GM23338 (cell line): ENCODE data around the gene PDIA6. TPM values are rescaled to one million over a fixed set of nuclear protein-coding genes. Genes with fewer than 3 reads are reported as not detected.

ENCODE experiments used
- ATAC-seq: fragments of 200-7000 bp; cut with Tn5 transposase; 3 replicates; pipeline ENCODE4 v1.9.1; 2020
- DNase-seq: peaks from one replicate; pipeline ENCODE4 v3.0.0-alpha.2; 2015; ENCODE audit warnings: low spot score
- H2AFZ ChIP-seq: fragments of 200-600 bp; sonication (generic); 2 replicates; pipeline ENCODE4 v1.8.0; 2016; ENCODE audit warnings: antibody characterized with exemption, mild to moderate bottlenecking, moderate library complexity
- H3F3A ChIP-seq: fragments of 200-600 bp; sonication (generic); replicated peaks from 2 replicates; pipeline ENCODE4 v1.8.0; 2017; ENCODE audit warnings: antibody characterized with exemption, mixed run types, low read depth
- H3K27ac ChIP-seq: fragments of 200-600 bp; sonication (generic); 2 replicates; pipeline ENCODE4 v1.6.1; 2016; ENCODE audit warnings: low read depth
- H3K27me3 ChIP-seq: fragments of 200-600 bp; sonication (generic); 2 replicates; pipeline ENCODE4 v1.8.0; 2016; ENCODE audit warnings: mild to moderate bottlenecking, mixed run types, moderate library complexity; ENCODE audit not compliant: insufficient read depth
- H3K36me3 ChIP-seq: fragments of 200-600 bp; sonication (generic); 2 replicates; pipeline ENCODE4 v1.8.0; 2016; ENCODE audit warnings: mild to moderate bottlenecking; ENCODE audit not compliant: insufficient read depth
- H3K4me1 ChIP-seq: fragments of 200-600 bp; sonication (generic); 2 replicates; pipeline ENCODE4 v1.8.0; 2016; ENCODE audit warnings: mild to moderate bottlenecking, moderate library complexity; ENCODE audit not compliant: insufficient read depth
- H3K4me2 ChIP-seq: fragments of 200-600 bp; sonication (generic); 2 replicates; pipeline ENCODE4 v1.7.1; 2017; ENCODE audit warnings: mixed run types
- H3K4me3 ChIP-seq: fragments of 200-600 bp; sonication (generic); 2 replicates; pipeline ENCODE4 v1.6.1; 2016; ENCODE audit warnings: mixed run types
- H3K79me2 ChIP-seq: fragments of 200-600 bp; sonication (generic); replicated peaks from 2 replicates; pipeline ENCODE4 v1.8.0; 2017; ENCODE audit warnings: mild to moderate bottlenecking; ENCODE audit not compliant: insufficient read depth
- H3K9me2 ChIP-seq: fragments of 200-600 bp; sonication (generic); 2 replicates; pipeline ENCODE4 v1.8.0; 2017; ENCODE audit not compliant: insufficient read depth
- H4K20me1 ChIP-seq: fragments of 200-600 bp; sonication (generic); replicated peaks from 2 replicates; pipeline ENCODE4 v1.8.0; 2017; ENCODE audit warnings: mild to moderate bottlenecking; ENCODE audit not compliant: insufficient read depth
- H3K27ac Mint-ChIP-seq: 2 replicates; pipeline ENCODE4 v1.8.0; 2020; ENCODE audit warnings: inconsistent platforms, mild to moderate bottlenecking, moderate library complexity, mixed read lengths
- H3K27me3 Mint-ChIP-seq: 3 replicates; pipeline ENCODE4 v1.8.0; 2022; ENCODE audit warnings: low read depth, mild to moderate bottlenecking, moderate library complexity, mixed read lengths, inconsistent platforms; ENCODE audit not compliant: insufficient read depth, poor library complexity
- H3K36me3 Mint-ChIP-seq: 3 replicates; pipeline ENCODE4 v1.8.0; 2021; ENCODE audit warnings: low read depth, mild to moderate bottlenecking, inconsistent platforms, moderate library complexity, mixed read lengths
- H3K4me1 Mint-ChIP-seq: 3 replicates; pipeline ENCODE4 v1.8.0; 2020; ENCODE audit warnings: mild to moderate bottlenecking, inconsistent platforms, mixed read lengths
- H3K4me3 Mint-ChIP-seq: 3 replicates; pipeline ENCODE4 v1.8.0; 2021; ENCODE audit warnings: moderate library complexity, mild to moderate bottlenecking, inconsistent platforms, mixed read lengths
- H3K9me3 Mint-ChIP-seq: 3 replicates; pipeline ENCODE4 v1.8.0; 2020; ENCODE audit warnings: moderate library complexity, mild to moderate bottlenecking, inconsistent platforms, mixed read lengths
- CREB1 ChIP-seq: fragments of 250-450 bp; sonication (Bioruptor Pico); IDR thresholded peaks from 2 replicates; pipeline ENCODE4 v1.5.0; 2020; ENCODE audit warnings: low read depth, mild to moderate bottlenecking, moderate library complexity
- EZH2phosphoT487 ChIP-seq: fragments of 200-600 bp; sonication (generic); IDR thresholded peaks from one replicate; pipeline ENCODE4 v1.8.1; 2018; ENCODE audit warnings: antibody characterized with exemption; ENCODE audit not compliant: unreplicated experiment
- NANOG ChIP-seq: IDR thresholded peaks from 2 replicates; pipeline ENCODE4 v1.6.1; 2016; ENCODE audit warnings: antibody characterized with exemption, borderline replicate concordance
- ZNF331 ChIP-seq: fragments of 250-450 bp; sonication (Bioruptor Pico); IDR thresholded peaks from 2 replicates; pipeline ENCODE4 v1.5.0; 2020; ENCODE audit warnings: low read depth, mild to moderate bottlenecking, moderate library complexity
- polyA plus RNA-seq: library from polyadenylated mRNA; unstranded; fragments of >200 nt; fragmentation: Nextera tagmentation; extraction: Ambion mirVana; gene quantifications from 2 replicates; pipeline ENCODE4 v1.2.1, GENCODE V29; 2016
- total RNA-seq: library from RNA; depleted of rRNA; stranded (reverse); fragments of >200 nt; shearing (Covaris generic); gene quantifications from 2 replicates; pipeline ENCODE4 v1.2.3, GENCODE V29; 2014
- TF ChIP-seq, protein P1 (sequence below): IDR thresholded peaks from one replicate; pipeline ENCODE4 v1.6.1; 2018; ENCODE audit warnings: antibody characterized with exemption; ENCODE audit not compliant: unreplicated experiment
- TF ChIP-seq, protein P2 (sequence below): fragments of 250-450 bp; sonication (Bioruptor Pico); IDR thresholded peaks from 2 replicates; pipeline ENCODE4 v1.5.0; 2020; ENCODE audit warnings: mild to moderate bottlenecking, moderate library complexity

Gene PDIA6
- total and polyA plus RNA-seq, 2 experiments from 2014 or later = 331 to 382 TPM

DNA sequence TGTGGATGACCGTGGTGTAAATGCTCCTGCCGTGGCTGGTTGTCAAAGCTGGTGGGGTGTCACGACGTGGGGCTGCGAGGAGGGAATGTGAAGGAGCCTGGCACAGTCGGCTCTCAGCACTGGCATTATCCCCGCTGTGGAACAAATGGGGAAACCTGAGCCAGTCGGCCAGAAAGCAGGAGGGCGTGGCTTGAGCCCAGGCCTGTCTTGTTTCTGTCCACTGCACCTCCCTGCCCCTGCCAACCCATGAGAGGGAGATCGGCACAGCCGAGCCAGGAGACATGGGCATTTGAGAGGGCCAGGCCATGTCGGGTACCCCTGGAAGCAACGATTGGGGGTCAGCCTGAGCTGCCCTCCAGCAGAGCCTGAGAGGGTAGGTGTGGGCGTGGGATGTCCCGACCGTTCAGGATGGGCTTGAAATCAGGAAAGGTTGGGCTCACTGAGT is 44.5 kb downstream of the PDIA6 start (continued):
- TF ChIP-seq, protein P1, sequence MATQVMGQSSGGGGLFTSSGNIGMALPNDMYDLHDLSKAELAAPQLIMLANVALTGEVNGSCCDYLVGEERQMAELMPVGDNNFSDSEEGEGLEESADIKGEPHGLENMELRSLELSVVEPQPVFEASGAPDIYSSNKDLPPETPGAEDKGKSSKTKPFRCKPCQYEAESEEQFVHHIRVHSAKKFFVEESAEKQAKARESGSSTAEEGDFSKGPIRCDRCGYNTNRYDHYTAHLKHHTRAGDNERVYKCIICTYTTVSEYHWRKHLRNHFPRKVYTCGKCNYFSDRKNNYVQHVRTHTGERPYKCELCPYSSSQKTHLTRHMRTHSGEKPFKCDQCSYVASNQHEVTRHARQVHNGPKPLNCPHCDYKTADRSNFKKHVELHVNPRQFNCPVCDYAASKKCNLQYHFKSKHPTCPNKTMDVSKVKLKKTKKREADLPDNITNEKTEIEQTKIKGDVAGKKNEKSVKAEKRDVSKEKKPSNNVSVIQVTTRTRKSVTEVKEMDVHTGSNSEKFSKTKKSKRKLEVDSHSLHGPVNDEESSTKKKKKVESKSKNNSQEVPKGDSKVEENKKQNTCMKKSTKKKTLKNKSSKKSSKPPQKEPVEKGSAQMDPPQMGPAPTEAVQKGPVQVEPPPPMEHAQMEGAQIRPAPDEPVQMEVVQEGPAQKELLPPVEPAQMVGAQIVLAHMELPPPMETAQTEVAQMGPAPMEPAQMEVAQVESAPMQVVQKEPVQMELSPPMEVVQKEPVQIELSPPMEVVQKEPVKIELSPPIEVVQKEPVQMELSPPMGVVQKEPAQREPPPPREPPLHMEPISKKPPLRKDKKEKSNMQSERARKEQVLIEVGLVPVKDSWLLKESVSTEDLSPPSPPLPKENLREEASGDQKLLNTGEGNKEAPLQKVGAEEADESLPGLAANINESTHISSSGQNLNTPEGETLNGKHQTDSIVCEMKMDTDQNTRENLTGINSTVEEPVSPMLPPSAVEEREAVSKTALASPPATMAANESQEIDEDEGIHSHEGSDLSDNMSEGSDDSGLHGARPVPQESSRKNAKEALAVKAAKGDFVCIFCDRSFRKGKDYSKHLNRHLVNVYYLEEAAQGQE = no peak
- TF ChIP-seq CREB1 (CRISPR knock-in tag) (no peak), ZNF331 (CRISPR knock-in tag) (no peak), NANOG (no peak)
- TF ChIP-seq, protein P2, sequence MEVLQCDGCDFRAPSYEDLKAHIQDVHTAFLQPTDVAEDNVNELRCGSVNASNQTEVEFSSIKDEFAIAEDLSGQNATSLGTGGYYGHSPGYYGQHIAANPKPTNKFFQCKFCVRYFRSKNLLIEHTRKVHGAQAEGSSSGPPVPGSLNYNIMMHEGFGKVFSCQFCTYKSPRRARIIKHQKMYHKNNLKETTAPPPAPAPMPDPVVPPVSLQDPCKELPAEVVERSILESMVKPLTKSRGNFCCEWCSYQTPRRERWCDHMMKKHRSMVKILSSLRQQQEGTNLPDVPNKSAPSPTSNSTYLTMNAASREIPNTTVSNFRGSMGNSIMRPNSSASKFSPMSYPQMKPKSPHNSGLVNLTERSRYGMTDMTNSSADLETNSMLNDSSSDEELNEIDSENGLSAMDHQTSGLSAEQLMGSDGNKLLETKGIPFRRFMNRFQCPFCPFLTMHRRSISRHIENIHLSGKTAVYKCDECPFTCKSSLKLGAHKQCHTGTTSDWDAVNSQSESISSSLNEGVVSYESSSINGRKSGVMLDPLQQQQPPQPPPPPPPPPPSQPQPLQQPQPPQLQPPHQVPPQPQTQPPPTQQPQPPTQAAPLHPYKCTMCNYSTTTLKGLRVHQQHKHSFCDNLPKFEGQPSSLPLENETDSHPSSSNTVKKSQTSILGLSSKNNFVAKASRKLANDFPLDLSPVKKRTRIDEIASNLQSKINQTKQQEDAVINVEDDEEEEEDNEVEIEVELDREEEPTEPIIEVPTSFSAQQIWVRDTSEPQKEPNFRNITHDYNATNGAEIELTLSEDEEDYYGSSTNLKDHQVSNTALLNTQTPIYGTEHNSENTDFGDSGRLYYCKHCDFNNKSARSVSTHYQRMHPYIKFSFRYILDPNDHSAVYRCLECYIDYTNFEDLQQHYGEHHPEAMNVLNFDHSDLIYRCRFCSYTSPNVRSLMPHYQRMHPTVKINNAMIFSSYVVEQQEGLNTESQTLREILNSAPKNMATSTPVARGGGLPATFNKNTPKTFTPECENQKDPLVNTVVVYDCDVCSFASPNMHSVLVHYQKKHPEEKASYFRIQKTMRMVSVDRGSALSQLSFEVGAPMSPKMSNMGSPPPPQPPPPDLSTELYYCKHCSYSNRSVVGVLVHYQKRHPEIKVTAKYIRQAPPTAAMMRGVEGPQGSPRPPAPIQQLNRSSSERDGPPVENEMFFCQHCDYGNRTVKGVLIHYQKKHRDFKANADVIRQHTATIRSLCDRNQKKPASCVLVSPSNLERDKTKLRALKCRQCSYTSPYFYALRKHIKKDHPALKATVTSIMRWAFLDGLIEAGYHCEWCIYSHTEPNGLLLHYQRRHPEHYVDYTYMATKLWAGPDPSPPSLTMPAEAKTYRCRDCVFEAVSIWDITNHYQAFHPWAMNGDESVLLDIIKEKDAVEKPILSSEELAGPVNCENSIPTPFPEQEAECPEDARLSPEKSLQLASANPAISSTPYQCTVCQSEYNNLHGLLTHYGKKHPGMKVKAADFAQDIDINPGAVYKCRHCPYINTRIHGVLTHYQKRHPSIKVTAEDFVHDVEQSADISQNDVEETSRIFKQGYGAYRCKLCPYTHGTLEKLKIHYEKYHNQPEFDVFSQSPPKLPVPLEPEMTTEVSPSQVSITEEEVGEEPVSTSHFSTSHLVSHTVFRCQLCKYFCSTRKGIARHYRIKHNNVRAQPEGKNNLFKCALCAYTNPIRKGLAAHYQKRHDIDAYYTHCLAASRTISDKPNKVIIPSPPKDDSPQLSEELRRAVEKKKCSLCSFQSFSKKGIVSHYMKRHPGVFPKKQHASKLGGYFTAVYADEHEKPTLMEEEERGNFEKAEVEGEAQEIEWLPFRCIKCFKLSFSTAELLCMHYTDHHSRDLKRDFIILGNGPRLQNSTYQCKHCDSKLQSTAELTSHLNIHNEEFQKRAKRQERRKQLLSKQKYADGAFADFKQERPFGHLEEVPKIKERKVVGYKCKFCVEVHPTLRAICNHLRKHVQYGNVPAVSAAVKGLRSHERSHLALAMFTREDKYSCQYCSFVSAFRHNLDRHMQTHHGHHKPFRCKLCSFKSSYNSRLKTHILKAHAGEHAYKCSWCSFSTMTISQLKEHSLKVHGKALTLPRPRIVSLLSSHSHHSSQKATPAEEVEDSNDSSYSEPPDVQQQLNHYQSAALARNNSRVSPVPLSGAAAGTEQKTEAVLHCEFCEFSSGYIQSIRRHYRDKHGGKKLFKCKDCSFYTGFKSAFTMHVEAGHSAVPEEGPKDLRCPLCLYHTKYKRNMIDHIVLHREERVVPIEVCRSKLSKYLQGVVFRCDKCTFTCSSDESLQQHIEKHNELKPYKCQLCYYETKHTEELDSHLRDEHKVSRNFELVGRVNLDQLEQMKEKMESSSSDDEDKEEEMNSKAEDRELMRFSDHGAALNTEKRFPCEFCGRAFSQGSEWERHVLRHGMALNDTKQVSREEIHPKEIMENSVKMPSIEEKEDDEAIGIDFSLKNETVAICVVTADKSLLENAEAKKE (CRISPR knock-in tag) = no peak

DNA sequence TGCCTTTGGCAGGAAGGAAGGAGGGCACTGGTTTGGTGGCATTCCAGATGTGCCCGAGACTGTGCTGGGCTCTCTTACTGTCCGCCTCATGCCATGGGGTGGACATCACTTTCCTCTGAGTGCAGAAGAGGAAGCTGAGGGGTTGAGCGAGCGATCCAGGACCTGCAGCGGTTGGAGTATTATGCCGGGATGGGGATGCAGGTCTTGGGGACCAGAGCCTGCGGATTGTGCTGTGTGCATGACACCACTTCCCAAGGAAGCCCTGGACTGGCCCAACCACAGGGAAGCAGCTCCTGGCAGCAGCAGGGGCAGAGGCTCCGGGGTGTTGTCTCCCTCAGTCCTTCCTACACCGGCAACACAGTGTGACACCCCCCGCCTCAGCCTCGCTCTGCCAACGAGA is 46.7 kb downstream of the PDIA6 start:
- peaks cover 15% of the 10 kb centered on the region for H3K27me3 Mint-ChIP-seq
- no peak overlapping the region for H3K4me3 Mint-ChIP-seq
- H3K79me2 ChIP-seq = no peaks in the 10 kb centered on the region
- no peak overlapping the region for H3K27ac ChIP-seq
- DNase-seq (no peak), ATAC-seq (no peak)
- no peaks in the 10 kb centered on the region for H3K4me1 ChIP-seq
- H3F3A ChIP-seq = no peaks in the 10 kb centered on the region
- H3K36me3 Mint-ChIP-seq = no peaks in the 10 kb centered on the region
- no peak overlapping the region for H2AFZ ChIP-seq
- no peak overlapping the region for H3K4me3 ChIP-seq
- H3K9me2 ChIP-seq = no peaks in the 10 kb centered on the region
- no peaks in the 10 kb centered on the region for H4K20me1 ChIP-seq
- H3K36me3 ChIP-seq = no peaks in the 10 kb centered on the region
- no peak overlapping the region for H3K4me2 ChIP-seq
- H3K27me3 ChIP-seq = no peaks in the 10 kb centered on the region
- no peaks in the 10 kb centered on the region for H3K9me3 Mint-ChIP-seq
- 0 out of 3 replicates have a peak, but pooled peaks cover 4% of the 10 kb centered on the region for H3K4me1 Mint-ChIP-seq
- H3K27ac Mint-ChIP-seq = no peak overlapping the region
- TF ChIP-seq EZH2phosphoT487 = no peak
- TF ChIP-seq, protein P2 (CRISPR knock-in tag) = no peak
